NCI-H2029 (cell line): ENCODE results near the gene TPST1.
"Not testable (repeated sequence)": the region's sequence is repeated elsewhere in the genome, so short reads cannot be mapped to it uniquely, and the experiment has no call there.

ENCODE experiments used
- DNase-seq: peaks from one replicate; lab custom pipeline; 2025; lab: John Stamatoyannopoulos, UW

Gene TPST1

DNA sequence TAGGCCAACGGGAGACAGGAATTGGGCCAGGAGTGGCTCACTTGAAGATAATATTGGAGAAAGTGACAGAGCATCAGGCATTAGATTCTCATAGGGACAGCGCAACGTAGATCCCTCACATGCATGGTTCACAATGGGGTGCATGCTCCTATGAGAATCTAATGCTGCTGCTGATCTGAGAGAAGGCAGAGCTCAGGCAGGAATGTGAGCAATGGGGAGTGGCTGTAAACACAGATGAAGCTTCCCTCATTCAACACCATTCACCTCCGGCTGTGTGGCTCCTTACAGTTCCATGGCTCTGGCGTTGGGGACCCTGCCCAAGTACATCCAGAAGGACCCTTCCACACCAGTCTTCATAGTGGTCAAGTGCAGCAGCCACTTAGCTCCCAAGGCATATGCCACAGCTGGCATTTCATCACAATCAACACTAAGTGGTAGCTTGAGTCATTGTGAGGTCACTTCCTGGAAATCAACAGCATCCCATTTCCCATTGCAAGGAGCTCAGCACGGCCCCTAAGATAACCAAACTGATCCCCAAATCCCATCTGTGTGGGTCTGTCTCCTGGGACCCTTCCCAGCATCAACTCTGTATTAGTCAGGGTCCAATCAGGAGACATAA lies 174.5 kb downstream of the TPST1 start:
- DNase-seq = no peak

DNA sequence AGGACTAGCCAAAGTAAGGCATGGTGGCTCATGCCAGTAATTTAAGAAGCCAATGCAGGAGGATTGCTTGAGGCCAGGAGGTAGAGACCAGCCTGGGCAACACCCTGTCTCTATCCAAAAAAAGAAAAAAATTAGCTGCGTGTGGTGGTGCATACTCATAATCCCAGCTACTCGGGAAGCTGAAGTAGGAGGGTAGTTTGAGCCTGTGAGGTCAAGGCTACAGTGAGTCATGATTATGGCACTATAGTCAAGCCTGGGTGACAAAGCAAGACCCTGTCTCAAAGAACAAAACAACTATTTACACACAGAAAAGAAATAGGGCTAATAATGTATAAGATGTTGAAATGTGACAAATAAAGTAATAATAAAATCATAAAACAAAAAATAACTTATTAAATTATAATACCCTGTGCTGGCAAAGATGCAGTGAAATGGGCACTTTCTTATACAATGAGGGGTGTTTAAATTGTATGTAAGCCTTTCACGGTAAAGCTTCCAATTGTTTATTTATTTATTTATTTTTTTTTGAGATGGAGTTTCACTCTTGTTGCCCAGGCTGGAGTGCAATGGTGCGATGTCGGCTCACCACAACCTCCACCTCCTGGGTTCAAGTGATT lies 175.2 kb downstream of the TPST1 start:
- DNase-seq = no peak

DNA sequence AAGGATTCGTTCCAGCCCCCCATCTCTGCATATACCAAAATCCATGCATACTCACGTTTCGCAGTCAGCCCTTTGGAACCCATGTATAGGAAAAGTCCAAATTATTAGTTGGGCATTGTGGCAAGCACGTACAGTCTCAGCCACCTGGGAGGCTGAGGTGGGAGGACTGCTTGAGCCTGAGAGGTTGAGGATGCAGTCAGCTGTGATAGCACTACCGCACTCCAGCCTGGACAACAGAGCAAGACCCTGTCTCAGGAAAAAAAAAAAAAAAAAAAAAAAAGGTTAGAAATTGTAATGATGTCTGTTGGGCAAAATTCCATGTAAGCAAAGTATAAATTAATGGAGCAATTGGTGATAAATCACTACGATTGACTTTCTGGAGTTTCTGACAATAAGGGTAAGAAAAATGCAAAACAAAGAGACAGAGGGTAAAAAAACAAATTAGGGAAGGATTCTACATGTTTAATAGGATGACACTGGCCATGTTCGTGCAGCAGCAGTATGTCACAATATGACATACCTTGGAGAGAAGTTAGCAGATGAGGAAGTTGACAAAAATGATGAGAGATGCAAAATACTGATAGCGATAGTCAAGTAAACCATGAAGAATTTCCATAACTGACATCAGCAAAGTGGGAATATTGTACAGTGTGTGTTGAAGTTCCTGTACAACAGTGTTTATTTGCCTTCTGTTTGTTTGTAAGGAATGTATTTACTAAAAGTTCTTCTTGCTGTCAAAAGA lies 177.2 kb downstream of the TPST1 start:
- not testable (repeated sequence) for DNase-seq

DNA sequence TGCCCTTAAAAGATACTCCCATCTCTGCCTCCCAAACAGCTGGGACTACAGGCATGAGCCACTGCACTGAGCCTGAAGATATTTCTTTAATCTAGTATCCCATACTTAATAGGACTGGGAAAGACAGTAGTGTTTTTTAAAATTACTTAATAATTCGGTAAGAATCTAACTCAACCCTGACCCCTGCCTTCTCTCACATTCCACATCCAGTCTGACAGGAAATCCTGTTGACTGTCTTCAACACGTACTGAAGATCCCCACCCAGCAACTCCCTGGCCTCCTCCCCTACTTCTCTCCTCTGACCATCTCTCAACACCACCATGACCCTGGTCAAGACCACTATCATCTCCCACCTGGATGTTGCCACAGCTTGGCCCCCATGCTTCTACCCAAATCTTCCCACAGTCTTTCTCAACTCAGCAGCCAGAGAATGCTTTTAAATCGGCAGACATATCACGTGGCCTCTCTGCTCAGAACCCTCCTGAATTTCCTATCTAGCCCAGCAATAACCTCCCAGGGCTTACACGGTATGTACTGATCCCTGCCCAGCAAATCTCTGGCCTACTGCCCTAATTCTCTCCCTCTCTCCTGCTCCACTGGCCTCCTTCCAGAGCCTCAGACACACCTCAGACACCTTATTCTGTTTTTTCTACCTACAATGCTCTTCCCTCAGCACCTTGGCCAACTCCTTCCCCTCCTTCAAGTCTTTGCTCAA lies 180.2 kb downstream of the TPST1 start:
- DNase-seq = not testable (repeated sequence)

DNA sequence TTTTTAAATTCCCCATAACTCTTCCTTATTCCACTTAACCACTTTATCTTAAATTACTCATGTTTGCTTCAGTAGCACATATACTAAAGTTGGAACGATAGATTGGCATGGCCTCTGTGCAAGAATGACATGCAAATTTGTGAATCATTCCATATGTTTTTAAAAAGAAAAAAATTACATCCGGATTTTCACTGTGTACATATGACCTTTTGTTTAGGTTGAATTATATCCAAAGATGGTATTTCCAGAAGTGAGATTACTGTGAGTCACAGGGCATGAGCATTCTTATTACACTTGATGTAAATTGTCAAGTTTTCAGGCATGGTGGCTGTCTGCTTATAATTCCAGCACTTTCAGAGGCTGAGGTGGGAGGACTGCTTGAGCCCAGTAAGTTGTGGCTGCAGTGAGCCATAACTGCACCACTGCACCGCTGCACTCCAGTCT lies 190.0 kb downstream of the TPST1 start:
- not testable (repeated sequence) for DNase-seq

DNA sequence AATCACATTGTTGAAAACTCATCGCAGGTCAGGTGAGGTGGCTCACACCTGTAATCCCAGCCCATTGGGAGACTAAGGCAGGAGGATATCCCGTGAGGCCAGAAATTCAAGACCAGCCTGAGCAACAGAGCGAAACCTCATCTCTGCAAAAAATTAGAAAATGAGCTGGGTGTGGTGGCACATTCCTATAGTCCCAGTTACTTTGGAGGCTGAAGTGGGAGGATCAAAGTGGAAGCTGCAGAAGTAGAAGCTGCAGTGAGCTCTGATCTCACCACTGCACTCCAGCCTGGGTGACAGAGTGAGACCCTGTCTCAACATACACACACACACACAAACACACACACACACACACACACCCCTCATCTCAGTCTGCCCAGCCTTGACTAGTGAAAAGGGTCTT lies 190.9 kb downstream of the TPST1 start:
- not testable (repeated sequence) for DNase-seq

DNA sequence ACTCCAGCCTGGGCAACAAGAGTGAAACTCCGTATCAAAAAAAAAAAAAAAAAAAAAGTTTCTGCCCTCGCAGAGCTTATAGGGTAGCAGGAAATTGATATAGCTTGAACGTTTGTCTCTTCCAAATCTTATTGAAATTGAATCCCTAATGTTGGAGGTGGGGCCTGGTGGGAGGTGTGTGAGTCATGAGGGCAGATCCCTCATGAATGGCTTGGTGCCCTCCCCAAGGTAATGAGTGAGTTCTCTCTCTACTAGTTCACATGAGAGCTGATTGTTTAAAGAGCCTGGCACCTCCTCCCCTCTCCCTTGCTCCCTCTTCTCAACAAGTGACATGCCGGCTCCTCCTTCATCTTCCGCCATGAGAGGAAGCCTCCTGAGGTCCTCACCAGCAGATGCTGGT lies 193.7 kb downstream of the TPST1 start:
- DNase-seq = not testable (repeated sequence)

DNA sequence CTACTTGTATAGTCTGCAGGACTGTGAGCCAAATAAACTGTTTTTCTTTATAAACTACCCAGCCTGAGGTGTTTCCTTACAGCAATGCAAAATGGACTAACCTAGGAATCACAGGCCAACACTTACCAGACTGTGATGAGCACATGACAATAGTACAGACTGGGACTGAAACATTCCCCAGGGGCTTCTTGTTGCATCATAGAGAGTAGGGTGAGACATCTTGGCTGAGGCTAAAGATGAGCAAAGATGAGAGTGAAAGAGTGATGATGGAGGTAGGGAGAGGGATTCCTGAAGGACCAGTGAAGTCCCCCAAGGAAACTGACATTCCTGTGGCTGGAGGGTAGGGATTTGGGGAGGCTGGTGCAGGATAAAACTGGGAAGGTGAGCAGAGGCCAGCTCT lies 194.4 kb downstream of the TPST1 start:
- no peak for DNase-seq

DNA sequence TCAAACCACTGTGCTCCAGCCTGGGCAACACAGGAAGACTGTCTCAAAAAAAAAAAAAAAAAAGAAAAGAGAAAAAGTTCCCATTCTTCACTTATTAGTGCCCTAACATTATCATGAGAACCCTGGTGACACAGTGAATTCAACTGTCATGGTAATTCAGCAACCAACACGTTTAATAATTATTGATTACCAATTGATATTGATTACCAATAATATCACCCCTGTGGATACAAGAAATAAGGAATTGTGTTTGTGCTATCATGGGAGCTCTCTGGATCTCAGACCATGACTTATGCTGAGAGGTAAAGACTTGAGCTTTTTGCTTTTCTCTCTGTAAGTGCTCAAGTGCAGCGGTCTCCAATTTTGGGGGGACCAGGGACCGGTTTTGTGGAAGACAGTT lies 195.3 kb downstream of the TPST1 start:
- DNase-seq = no peak

DNA sequence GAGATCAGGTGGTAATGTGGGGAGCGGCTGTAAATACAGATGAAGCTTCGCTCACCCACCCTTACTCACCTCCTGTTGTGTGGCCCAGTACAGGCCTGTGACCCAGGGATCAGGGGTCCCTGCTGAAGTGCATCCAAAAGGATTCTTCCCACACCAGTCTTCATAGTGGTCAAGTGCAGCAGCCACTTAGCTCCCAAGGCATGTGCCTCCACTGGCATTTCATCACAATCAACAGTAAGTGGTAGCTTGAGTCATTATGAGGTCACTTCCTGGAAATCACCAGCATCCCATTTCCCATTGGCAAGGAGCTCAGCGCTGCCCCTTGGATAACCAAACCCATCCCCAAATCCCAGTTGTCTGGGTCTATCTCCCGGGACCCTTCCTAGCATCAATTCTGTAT lies 196.0 kb downstream of the TPST1 start:
- not testable (repeated sequence) for DNase-seq

DNA sequence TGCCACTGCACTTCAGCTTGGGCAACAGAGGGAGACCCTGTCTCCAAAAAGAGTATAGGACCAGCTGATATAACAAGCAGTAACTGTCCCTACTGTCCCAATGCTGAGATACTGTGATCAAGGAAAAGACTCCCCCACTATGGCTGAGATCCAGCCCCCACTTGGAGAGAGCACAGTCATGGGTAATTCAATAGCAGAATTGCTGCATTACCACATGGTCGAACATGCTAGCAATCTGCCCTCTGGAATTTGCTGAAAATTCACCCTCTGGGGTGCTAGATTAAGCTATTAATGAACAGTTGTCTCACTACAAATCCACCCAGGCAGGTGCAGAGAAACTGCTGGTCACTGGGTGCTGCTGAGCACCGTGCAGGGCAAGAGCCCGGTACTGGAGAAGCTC lies 196.8 kb downstream of the TPST1 start:
- not testable (repeated sequence) for DNase-seq

DNA sequence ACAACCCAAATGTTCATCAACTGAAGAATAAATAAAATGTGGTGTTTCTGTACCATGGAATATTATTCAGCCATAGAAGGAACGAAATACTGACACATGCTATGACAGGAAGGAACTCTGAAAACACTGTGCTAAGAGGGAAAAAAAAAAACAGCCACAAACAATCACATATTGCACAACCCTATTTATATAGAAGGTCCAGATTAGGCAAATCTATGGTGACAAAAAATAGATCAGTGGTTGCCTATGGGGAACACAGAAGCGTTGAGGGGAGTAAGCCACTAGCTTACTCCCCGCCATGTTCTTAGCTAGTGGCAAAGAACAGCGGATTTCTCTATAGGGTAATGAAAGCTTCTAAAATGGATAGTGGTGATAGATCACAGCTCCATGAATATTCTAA lies 198.4 kb downstream of the TPST1 start:
- no peak for DNase-seq

DNA sequence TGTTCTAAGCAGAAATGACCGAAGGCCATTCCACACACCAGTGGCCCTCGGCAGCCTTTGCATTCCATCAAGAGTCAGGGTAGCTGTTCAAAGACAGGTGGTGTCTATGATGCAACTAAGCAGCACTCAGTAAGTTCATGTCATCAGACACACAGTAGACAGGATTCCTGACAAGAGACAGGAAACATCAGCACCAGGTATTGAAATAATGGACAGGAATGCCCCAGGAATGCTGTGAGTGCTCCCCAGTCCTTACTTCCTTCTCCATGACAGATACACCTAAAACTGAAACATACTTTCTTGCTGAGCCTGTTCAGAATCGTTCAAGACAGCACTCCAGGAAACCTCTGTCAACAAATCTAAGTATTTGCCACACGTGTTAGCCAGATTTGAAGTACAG lies 204.4 kb downstream of the TPST1 start:
- DNase-seq = no peak
